HCT116 (cell line): ENCODE data around the gene ARCN1. TPM values are rescaled to one million over a fixed set of nuclear protein-coding genes. Genes with fewer than 3 reads are reported as not detected.

Experiments
- ATAC-seq: fragments of 200-7000 bp; cut with Tn5 transposase; 2 replicates; pipeline ENCODE4 v1.9.1; 2020; ENCODE audit warnings: mild to moderate bottlenecking, moderate library complexity
- BruUV-seq: library from RNA; stranded (reverse); fragments of 400-500 nt; replicated peaks from 2 replicates; lab custom pipeline; 2021; lab: Mats Ljungman, UMichigan
- CTCF ChIA-PET: fragments of 300-600 bp; sonication (Branson Sonifier 250); formaldehyde crosslinking; loops from one replicate; lab custom pipeline; 2021; ENCODE audit warnings: antibody characterized with exemption; lab: Charles Lee
- POLR2A ChIA-PET: fragments of 300-600, 350-600 bp; sonication (Branson Sonifier 250); formaldehyde crosslinking; loops from one replicate; lab custom pipeline; 2021; ENCODE audit warnings: antibody characterized with exemption; lab: Charles Lee
- RAD21 ChIA-PET, 2 experiments: fragments of 300-600 bp; sonication (Branson Sonifier 250); formaldehyde crosslinking; loops; one replicate each; lab custom pipeline; 2023; ENCODE audit warnings: low total read pairs in 2 of 2; ENCODE audit not compliant: uncharacterized antibody in 2 of 2, unreplicated experiment in 2 of 2, low non-redundant PET in 1 of 2; lab: Charles Lee
- DNase-seq: peaks from one replicate; pipeline ENCODE4 v3.0.0-alpha.2; 2010; ENCODE audit warnings: low read depth, low spot score
- H2AFZ ChIP-seq: fragments of 200-600 bp; shearing (Covaris generic), sonication (generic); 2 replicates; pipeline ENCODE4 v1.6.1; 2017; ENCODE audit warnings: low read depth, mixed run types, mixed read lengths, antibody characterized with exemption, low read length; ENCODE audit not compliant: poor library complexity, severe bottlenecking
- H3K27ac ChIP-seq: 2 replicates; pipeline ENCODE4 v1.5.1; 2012; ENCODE audit warnings: low read depth, low read length
- H3K27me3 ChIP-seq: fragments of 200-600 bp; sonication (generic); 2 replicates; pipeline ENCODE4 v1.6.1; 2016; ENCODE audit warnings: mixed run types, low read length, mixed read lengths; ENCODE audit not compliant: insufficient read depth
- H3K36me3 ChIP-seq, 2 experiments: fragments of 200-500 bp in 1 of 2; fragments of 200-600 bp in 1 of 2; sonication (Bioruptor generic) in 1 of 2; sonication (generic) in 1 of 2; 2 replicates each; pipeline versions ENCODE4 v1.5.1 to v1.6.1; 2014 to 2016; ENCODE audit warnings: low read length in 2 of 2, inconsistent platforms in 1 of 2, mixed read lengths in 1 of 2, mixed run types in 1 of 2; ENCODE audit not compliant: insufficient read depth in 2 of 2, control insufficient read depth in 1 of 2
- H3K4me1 ChIP-seq, 2 experiments: fragments of 200-600 bp in 1 of 2; sonication (generic) in 1 of 2; 2 replicates each; pipeline versions ENCODE4 v1.5.1 to v1.6.1; 2012 to 2017; ENCODE audit warnings: low read length in 2 of 2, inconsistent platforms in 1 of 2, mild to moderate bottlenecking in 1 of 2, mixed read lengths in 1 of 2, mixed run types in 1 of 2, moderate library complexity in 1 of 2; ENCODE audit not compliant: insufficient read depth in 2 of 2, control insufficient read depth in 1 of 2
- H3K4me2 ChIP-seq: fragments of 200-600 bp; sonication (generic); 2 replicates; pipeline ENCODE4 v1.6.1; 2017; ENCODE audit warnings: mixed run types, low read length, mixed read lengths
- H3K4me3 ChIP-seq, 2 experiments: fragments of 200-600 bp in 1 of 2; sonication (generic) in 1 of 2; replicated peaks in 1 of 2; 2 replicates each; pipeline ENCODE4 v1.5.1; 2011 to 2016; ENCODE audit warnings: low read length in 2 of 2, control low read depth in 1 of 2, low read depth in 1 of 2, mild to moderate bottlenecking in 1 of 2, mixed read lengths in 1 of 2, mixed run types in 1 of 2
- H3K79me2 ChIP-seq: fragments of 200-600 bp; sonication (generic); 2 replicates; pipeline ENCODE4 v1.6.1; 2017; ENCODE audit warnings: mild to moderate bottlenecking, mixed run types, low read length, moderate library complexity, mixed read lengths; ENCODE audit not compliant: insufficient read depth
- H3K9ac ChIP-seq: fragments of 200-600 bp; sonication (generic); 2 replicates; pipeline ENCODE4 v1.6.1; 2016; ENCODE audit warnings: low read length, mixed read lengths
- H3K9me2 ChIP-seq: fragments of 200-600 bp; sonication (generic), shearing (Covaris generic); 2 replicates; pipeline ENCODE4 v1.6.1; 2017; ENCODE audit warnings: mixed run types, mild to moderate bottlenecking, moderate library complexity; ENCODE audit not compliant: insufficient read depth
- H3K9me3 ChIP-seq, 2 experiments: fragments of 200-500 bp in 1 of 2; fragments of 200-600 bp in 1 of 2; sonication (Bioruptor generic) in 1 of 2; sonication (generic) in 1 of 2; 2 replicates each; pipeline ENCODE4 v1.6.1; 2014 to 2017; ENCODE audit warnings: low read length in 2 of 2, mixed read lengths in 2 of 2, inconsistent platforms in 1 of 2, low read depth in 1 of 2, mild to moderate bottlenecking in 1 of 2, mixed run types in 1 of 2, moderate library complexity in 1 of 2; ENCODE audit not compliant: control insufficient read depth in 1 of 2, insufficient read depth in 1 of 2
- H4K20me1 ChIP-seq: fragments of 200-600 bp; sonication (generic), shearing (Covaris generic); 2 replicates; pipeline ENCODE4 v1.6.1; 2017; ENCODE audit warnings: mixed run types, mild to moderate bottlenecking, moderate library complexity; ENCODE audit not compliant: insufficient read depth
- CEBPB ChIP-seq: IDR thresholded peaks from 2 replicates; pipeline ENCODE4 v1.6.1; 2012; ENCODE audit warnings: low read depth
- ELF1 ChIP-seq: IDR thresholded peaks from 2 replicates; pipeline ENCODE4 v1.6.1; 2012; ENCODE audit warnings: low read depth, borderline replicate concordance
- EZH2phosphoT487 ChIP-seq: fragments of 200-600 bp; IDR thresholded peaks from 2 replicates; pipeline ENCODE4 v1.6.1; 2018; ENCODE audit warnings: antibody characterized with exemption, borderline replicate concordance
- FOSL1 ChIP-seq: IDR thresholded peaks from 2 replicates; pipeline ENCODE4 v1.6.1; 2012; ENCODE audit warnings: low read depth
- POLR2A ChIP-seq: IDR thresholded peaks from 2 replicates; pipeline ENCODE4 v1.7.0; 2011; ENCODE audit warnings: borderline replicate concordance; ENCODE audit not compliant: insufficient read depth, insufficient read length; ENCODE audit errors: extremely low read depth
- RAD21 ChIP-seq: IDR thresholded peaks from 2 replicates; pipeline ENCODE4 v1.6.1; 2012; ENCODE audit warnings: low read depth, mild to moderate bottlenecking
- REST ChIP-seq: IDR thresholded peaks from 2 replicates; pipeline ENCODE4 v1.6.1; 2012; ENCODE audit warnings: low read depth
- SIN3A ChIP-seq: IDR thresholded peaks from 2 replicates; pipeline ENCODE4 v1.6.1; 2012; ENCODE audit warnings: low read depth
- ZBTB33 ChIP-seq: IDR thresholded peaks from 2 replicates; pipeline ENCODE4 v1.6.1; 2011; ENCODE audit warnings: mild to moderate bottlenecking, low read length, moderate library complexity; ENCODE audit not compliant: insufficient replicate concordance; ENCODE audit errors: extremely low read depth
- intact Hi-C: fragments of 100-400 bp; cut with micrococcal nuclease; formaldehyde crosslinking; loops from 2 replicates; pipeline ENCODE4 v1.10.0; 2022
- total RNA-seq: library from RNA; stranded (reverse); gene quantifications from one replicate; pipeline ENCODE4 v1.2.1, GENCODE V29; 2021; ENCODE audit not compliant: unreplicated experiment
- TF ChIP-seq, protein P1 (sequence below): IDR thresholded peaks from 2 replicates; pipeline ENCODE4 v1.6.1; 2012

ARCN1 gene
- total RNA-seq, 1 experiment from 2014 or later, result 147 TPM

GRCh38 chr11:118632577-118633318 is 60.5 kb downstream of the ARCN1 start:
- TF ChIP-seq CEBPB, result no peak
- TF ChIP-seq RAD21, result no peak
- no peak overlapping the region for H2AFZ ChIP-seq
- H3K27me3 ChIP-seq, result no peaks in the 10 kb centered on the region
- H3K27ac ChIP-seq, result no peak overlapping the region
- no peak overlapping the region for H3K4me2 ChIP-seq
- intact Hi-C loops, result no loop called here
- DNase-seq (no peak), ATAC-seq (no peak)
- POLR2A ChIA-PET, result interaction anchor here (0.8 to 1.9 kb wide), 2 partner anchors 10 kb away, joined by 3 to 9 read pairs; no protein-coding TSS in a partner anchor
- H3K9me2 ChIP-seq, result no peaks in the 10 kb centered on the region
- H3K36me3 ChIP-seq, result peaks cover 5 to 12% of the 10 kb centered on the region in 2 experiments; a peak in 2 of 4 replicates
- CTCF ChIA-PET, result interaction anchor here (0.8 kb wide), 1 partner anchor 10 kb away, joined by 3 read pairs; no protein-coding TSS in a partner anchor
- H4K20me1 ChIP-seq, result no peaks in the 10 kb centered on the region
- BruUV-seq, result no TSS peak
- no peaks in the 10 kb centered on the region for H3K79me2 ChIP-seq
- RAD21 ChIA-PET, result interaction anchor here in 1 of 2 experiments (1.2 kb wide), 1 partner anchor 10 kb away, joined by 5 read pairs; no protein-coding TSS in a partner anchor
- no peak overlapping the region for H3K9ac ChIP-seq
- no peaks in the 10 kb centered on the region for H3K9me3 ChIP-seq
- H3K4me1 ChIP-seq, result peaks cover 9 to 42% of the 10 kb centered on the region in 2 experiments; a peak in 3 of 4 replicates
- no peak overlapping the region for H3K4me3 ChIP-seq

DNA sequence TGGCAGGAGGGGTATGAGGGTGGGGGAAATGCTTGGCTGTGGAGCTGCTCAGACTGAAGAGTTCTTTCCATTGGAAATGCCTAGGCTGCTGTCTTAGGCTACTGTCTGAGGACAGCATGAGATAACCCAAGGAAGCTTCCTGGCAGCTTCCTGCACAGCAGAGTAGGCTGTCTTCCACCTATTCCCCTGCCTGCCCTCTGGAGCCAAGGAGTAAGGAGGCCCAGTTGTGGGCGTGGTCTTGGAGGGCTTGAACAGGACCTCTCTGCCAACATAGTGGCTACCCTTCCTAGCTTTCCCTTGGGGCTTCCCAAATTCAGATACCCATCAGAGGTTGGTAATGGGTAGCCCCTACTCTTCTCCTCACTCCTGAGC is 61.1 kb downstream of the ARCN1 start:
- no peaks in the 10 kb centered on the region for H3K79me2 ChIP-seq
- POLR2A ChIA-PET, result interaction anchor here (0.8 kb wide), 1 partner anchor 11 kb away, joined by 3 read pairs; no protein-coding TSS in a partner anchor
- no peak overlapping the region for H3K9ac ChIP-seq
- intact Hi-C loops, result no loop called here
- no peaks in the 10 kb centered on the region for H4K20me1 ChIP-seq
- H3K27ac ChIP-seq, result no peak overlapping the region
- DNase-seq, result no peak
- no TSS peak for BruUV-seq
- RAD21 ChIA-PET, result no interaction called here
- no peaks in the 10 kb centered on the region for H3K27me3 ChIP-seq
- TF ChIP-seq REST, result no peak
- no peak for TF ChIP-seq EZH2phosphoT487
- TF ChIP-seq SIN3A, result no peak
- TF ChIP-seq, protein P1, sequence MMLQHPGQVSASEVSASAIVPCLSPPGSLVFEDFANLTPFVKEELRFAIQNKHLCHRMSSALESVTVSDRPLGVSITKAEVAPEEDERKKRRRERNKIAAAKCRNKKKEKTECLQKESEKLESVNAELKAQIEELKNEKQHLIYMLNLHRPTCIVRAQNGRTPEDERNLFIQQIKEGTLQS, result no peak
- no peak for TF ChIP-seq ZBTB33
- no peak for TF ChIP-seq RAD21
- TF ChIP-seq ELF1, result no peak
- no peak for TF ChIP-seq FOSL1
- no peak for TF ChIP-seq POLR2A
- peaks cover 5 to 9% of the 10 kb centered on the region in 2 experiments; a peak in 2 of 4 replicates for H3K36me3 ChIP-seq
- no peak for ATAC-seq
- H3K9me3 ChIP-seq, result no peaks in the 10 kb centered on the region
- H3K4me2 ChIP-seq, result no peak overlapping the region
- peaks cover 9 to 42% of the 10 kb centered on the region in 2 experiments; a peak in 3 of 4 replicates for H3K4me1 ChIP-seq
- H3K4me3 ChIP-seq, result no peak overlapping the region
- H2AFZ ChIP-seq, result no peak overlapping the region
- CTCF ChIA-PET, result no interaction called here
- no peaks in the 10 kb centered on the region for H3K9me2 ChIP-seq
